Trophoblast cell (in vitro differentiated cells and primary cell): Measurements from ENCODE around the gene HOATZ.
A peak's percentile ranks its signal among the peaks of the same experiment; 100 is the strongest.

ENCODE experiments used
- DNase-seq, 2 donors: peaks; one replicate each; pipeline ENCODE4 v3.0.0-alpha.2; 2016
- H2AFZ ChIP-seq: 2 replicates; pipeline ENCODE4 v1.6.1; 2013; ENCODE audit warnings: low read length, moderate library complexity, mild to moderate bottlenecking; ENCODE audit not compliant: insufficient read depth, poor library complexity
- H2AK5ac ChIP-seq: 2 replicates; pipeline ENCODE4 v1.6.1; 2013; ENCODE audit warnings: mild to moderate bottlenecking, low read length
- H2BK120ac ChIP-seq: 2 replicates; pipeline ENCODE4 v1.6.1; 2013; ENCODE audit warnings: low read length, mild to moderate bottlenecking, moderate library complexity; ENCODE audit not compliant: insufficient read depth, poor library complexity
- H2BK12ac ChIP-seq: 2 replicates; pipeline ENCODE4 v1.6.1; 2013; ENCODE audit warnings: mild to moderate bottlenecking, low read length, moderate library complexity
- H2BK5ac ChIP-seq: 2 replicates; pipeline ENCODE4 v1.6.1; 2013; ENCODE audit warnings: low read length, low read depth, moderate library complexity, mild to moderate bottlenecking; ENCODE audit not compliant: poor library complexity
- H3K14ac ChIP-seq: 2 replicates; pipeline ENCODE4 v1.6.1; 2013; ENCODE audit warnings: mild to moderate bottlenecking, low read length
- H3K18ac ChIP-seq: 2 replicates; pipeline ENCODE4 v1.6.1; 2013; ENCODE audit warnings: mild to moderate bottlenecking, low read length
- H3K23ac ChIP-seq: 2 replicates; pipeline ENCODE4 v1.6.1; 2013; ENCODE audit warnings: low read length
- H3K27ac ChIP-seq: 2 replicates; pipeline ENCODE4 v1.5.1; 2013; ENCODE audit warnings: low read depth, mild to moderate bottlenecking, inconsistent platforms, low read length, moderate library complexity
- H3K27me3 ChIP-seq: 2 replicates; pipeline ENCODE4 v1.6.1; 2013; ENCODE audit warnings: inconsistent platforms, mild to moderate bottlenecking, low read length, moderate library complexity; ENCODE audit not compliant: insufficient read depth
- H3K36me3 ChIP-seq, 2 experiments: 1 replicate in 1 of 2; 2 replicates in 1 of 2; pipeline ENCODE4 v1.6.1; 2013; ENCODE audit warnings: low read length in 2 of 2, mild to moderate bottlenecking in 2 of 2, moderate library complexity in 1 of 2; ENCODE audit not compliant: insufficient read depth in 2 of 2, control insufficient read depth in 1 of 2
- H3K4ac ChIP-seq: 2 replicates; pipeline ENCODE4 v1.6.1; 2013; ENCODE audit warnings: low read depth, mild to moderate bottlenecking, low read length, moderate library complexity
- H3K4me1 ChIP-seq, 2 experiments: 1 replicate in 1 of 2; 2 replicates in 1 of 2; pipeline ENCODE4 v1.6.1; 2013; ENCODE audit warnings: low read length in 2 of 2, mild to moderate bottlenecking in 2 of 2, moderate library complexity in 1 of 2; ENCODE audit not compliant: insufficient read depth in 2 of 2, control insufficient read depth in 1 of 2
- H3K4me2 ChIP-seq: 2 replicates; pipeline ENCODE4 v1.6.1; 2013; ENCODE audit warnings: inconsistent platforms, mild to moderate bottlenecking, low read length, moderate library complexity
- H3K4me3 ChIP-seq: 2 replicates; pipeline ENCODE4 v1.5.1; 2013; ENCODE audit warnings: mild to moderate bottlenecking, low read depth, low read length, inconsistent platforms
- H3K79me1 ChIP-seq: one replicate; pipeline ENCODE4 v1.6.1; 2013; ENCODE audit warnings: low read length
- H3K79me2 ChIP-seq: 2 replicates; pipeline ENCODE4 v1.6.1; 2013; ENCODE audit warnings: low read length, mild to moderate bottlenecking; ENCODE audit not compliant: control insufficient read depth, insufficient read depth, poor library complexity
- H3K9ac ChIP-seq: 2 replicates; pipeline ENCODE4 v1.6.1; 2013; ENCODE audit warnings: mild to moderate bottlenecking, low read length
- H3K9me3 ChIP-seq: 2 replicates; pipeline ENCODE4 v1.6.1; 2013; ENCODE audit warnings: low read depth, mild to moderate bottlenecking, control low read depth, inconsistent platforms, low read length; ENCODE audit not compliant: insufficient read depth
- H4K12ac ChIP-seq: 2 replicates; pipeline ENCODE4 v1.6.1; 2013; ENCODE audit warnings: low read depth, mild to moderate bottlenecking, low read length, moderate library complexity
- H4K8ac ChIP-seq: 2 replicates; pipeline ENCODE4 v1.6.1; 2013; ENCODE audit warnings: low read depth, mild to moderate bottlenecking, low read length, moderate library complexity
- H4K91ac ChIP-seq: one replicate; pipeline ENCODE4 v1.6.1; 2013; ENCODE audit warnings: low read depth, mild to moderate bottlenecking, low read length, moderate library complexity
- WGBS: extraction: QIAGEN DNeasy Blood & Tissue Kit; methylation state at CpG from one replicate; pipeline ENCODE4 v1.1.7; 2013; ENCODE audit warnings: missing lambda C conversion rate; ENCODE audit not compliant: insufficient read length, insufficient coverage; ENCODE audit errors: extremely low coverage; 5-methylcytosine and 5-hydroxymethylcytosine counted together

HOATZ gene

GRCh38 chr11:111494040-111494439, 20.5 kb upstream of the HOATZ start:
- H3K4ac ChIP-seq = no peak overlapping the region
- H4K12ac ChIP-seq = no peak overlapping the region
- no peak for DNase-seq
- no peak overlapping the region for H3K14ac ChIP-seq
- H2BK5ac ChIP-seq = no peak overlapping the region
- H3K9ac ChIP-seq = no peak overlapping the region
- no peak overlapping the region for H3K23ac ChIP-seq
- no peaks in the 10 kb centered on the region for H3K4me1 ChIP-seq
- H3K18ac ChIP-seq = no peak overlapping the region
- H2BK120ac ChIP-seq = no peak overlapping the region
- H3K79me2 ChIP-seq = no peaks in the 10 kb centered on the region
- H3K27me3 ChIP-seq = no peaks in the 10 kb centered on the region
- H3K27ac ChIP-seq = no peak overlapping the region
- no peak overlapping the region for H4K8ac ChIP-seq
- H3K4me3 ChIP-seq = no peak overlapping the region
- no peak overlapping the region for H2AFZ ChIP-seq
- no peak overlapping the region for H2BK12ac ChIP-seq
- H3K79me1 ChIP-seq = no peaks in the 10 kb centered on the region
- WGBS = no CpG with 5 or more reads among the region's 1 CpG
- H3K4me2 ChIP-seq = no peak overlapping the region
- H3K36me3 ChIP-seq = no peaks in the 10 kb centered on the region
- no peak overlapping the region for H4K91ac ChIP-seq
- no peak overlapping the region for H2AK5ac ChIP-seq
- no peaks in the 10 kb centered on the region for H3K9me3 ChIP-seq

DNA sequence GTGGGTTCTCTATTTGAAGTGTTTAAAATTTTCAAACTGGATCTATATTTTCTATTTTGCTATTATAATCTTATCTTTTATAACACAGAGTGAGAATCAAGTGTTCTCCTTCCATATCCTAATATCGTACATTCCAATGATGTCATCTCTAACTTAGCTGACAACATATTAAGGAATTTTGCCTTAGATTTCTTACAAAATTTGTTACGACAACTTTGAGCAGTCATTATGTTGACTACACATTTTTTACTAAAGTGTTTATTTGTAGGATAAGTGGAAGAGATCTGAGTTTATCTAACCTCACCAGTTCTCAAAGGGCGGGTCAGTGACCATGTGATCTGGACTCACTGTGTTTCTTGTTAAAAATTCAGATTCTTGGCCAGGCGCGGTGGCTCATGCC, 15.1 kb upstream of the HOATZ start:
- Histone ChIP-seq H3K36me3 (no peaks in the 10 kb centered on the region), H3K27me3 (no peaks in the 10 kb centered on the region), H2BK120ac (no peak overlapping the region), H4K12ac (no peak overlapping the region), H4K91ac (no peak overlapping the region), H3K27ac (no peak overlapping the region), H2BK12ac (no peak overlapping the region), H3K4me2 (no peak overlapping the region), H3K9me3 (no peaks in the 10 kb centered on the region), H3K79me1 (no peaks in the 10 kb centered on the region), H3K4ac (no peak overlapping the region), H3K23ac (no peak overlapping the region), H3K9ac (no peak overlapping the region), H3K14ac (no peak overlapping the region), H4K8ac (no peak overlapping the region), H2AFZ (no peak overlapping the region), H3K4me1 (no peaks in the 10 kb centered on the region), H2BK5ac (no peak overlapping the region), H2AK5ac (no peak overlapping the region), H3K79me2 (no peaks in the 10 kb centered on the region), H3K4me3 (no peak overlapping the region), H3K18ac (no peak overlapping the region)
- DNase-seq = peak in 1 of 2 donors; percentile 53
- WGBS = no CpG with 5 or more reads among the region's 5 CpGs

DNA sequence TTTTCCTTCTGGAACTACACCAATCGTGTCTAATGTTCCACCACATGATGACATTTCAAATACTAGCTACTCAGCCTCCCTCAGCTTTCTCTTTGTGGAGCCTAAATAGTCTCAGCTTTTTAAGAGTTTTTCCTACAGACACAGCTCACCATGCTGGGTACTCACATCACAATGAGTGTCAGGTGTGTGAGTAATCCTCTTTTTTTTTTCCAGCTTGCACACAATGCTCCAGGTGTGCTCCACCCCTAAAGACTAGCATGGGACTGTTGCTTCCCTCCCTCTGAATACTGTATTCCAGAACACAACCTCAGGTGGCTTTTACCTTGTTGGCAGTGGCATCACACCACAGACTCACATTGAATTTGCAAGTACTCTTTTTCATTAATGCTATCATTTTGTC, 14.1 kb upstream of the HOATZ start:
- Histone ChIP-seq H4K8ac (no peak overlapping the region), H3K79me1 (no peaks in the 10 kb centered on the region), H3K9ac (no peak overlapping the region), H3K9me3 (no peaks in the 10 kb centered on the region), H3K36me3 (no peaks in the 10 kb centered on the region), H3K4me1 (no peaks in the 10 kb centered on the region), H2BK12ac (no peak overlapping the region), H3K27me3 (no peaks in the 10 kb centered on the region), H4K91ac (no peak overlapping the region), H2BK5ac (no peak overlapping the region), H3K4me2 (no peak overlapping the region), H2AK5ac (no peak overlapping the region), H3K4me3 (no peak overlapping the region), H3K18ac (no peak overlapping the region), H2AFZ (no peak overlapping the region), H3K27ac (no peak overlapping the region), H4K12ac (no peak overlapping the region), H3K79me2 (no peaks in the 10 kb centered on the region), H3K23ac (no peak overlapping the region), H3K4ac (no peak overlapping the region), H3K14ac (no peak overlapping the region), H2BK120ac (no peak overlapping the region)
- DNase-seq = no peak
- no CpG with 5 or more reads among the region's 1 CpG for WGBS

DNA sequence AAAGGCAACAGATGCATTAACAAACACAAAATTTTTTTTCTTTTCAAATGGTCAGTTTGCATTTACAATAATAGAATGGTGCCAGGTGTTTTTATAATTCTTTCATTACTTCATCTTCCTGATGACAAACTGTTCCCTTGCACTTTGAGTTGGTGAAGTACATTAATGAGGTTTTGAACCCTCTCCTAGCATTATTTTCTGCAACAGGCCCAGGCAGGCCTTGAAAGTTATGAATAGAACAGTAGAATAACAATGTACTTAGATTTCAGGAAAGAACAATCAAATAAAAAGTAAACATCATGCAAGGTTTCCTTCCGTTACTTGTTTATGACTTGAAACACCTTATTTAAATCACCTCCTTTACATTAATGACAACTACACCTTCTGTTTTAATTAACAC, 12.0 kb upstream of the HOATZ start:
- Histone ChIP-seq H2AK5ac (no peak overlapping the region), H3K9me3 (no peaks in the 10 kb centered on the region), H3K4me2 (no peak overlapping the region), H2BK120ac (no peak overlapping the region), H3K4me3 (no peak overlapping the region), H2BK12ac (no peak overlapping the region), H3K4ac (no peak overlapping the region), H3K9ac (no peak overlapping the region), H4K91ac (no peak overlapping the region), H3K4me1 (no peaks in the 10 kb centered on the region), H4K8ac (no peak overlapping the region), H2BK5ac (no peak overlapping the region), H3K36me3 (no peaks in the 10 kb centered on the region), H3K23ac (no peak overlapping the region), H3K27ac (no peak overlapping the region), H3K18ac (no peak overlapping the region), H2AFZ (no peak overlapping the region), H3K14ac (no peak overlapping the region), H3K79me1 (no peaks in the 10 kb centered on the region), H3K79me2 (no peaks in the 10 kb centered on the region), H3K27me3 (no peaks in the 10 kb centered on the region), H4K12ac (no peak overlapping the region)
- no CpG with 5 or more reads among the region's 1 CpG for WGBS
- no peak for DNase-seq
